ENCODE results near the gene IGF2R.
"Not testable (repeated sequence)": the region's sequence is repeated elsewhere in the genome, so short reads cannot be mapped to it uniquely, and the experiment has no call there.

IGF2R gene

DNA sequence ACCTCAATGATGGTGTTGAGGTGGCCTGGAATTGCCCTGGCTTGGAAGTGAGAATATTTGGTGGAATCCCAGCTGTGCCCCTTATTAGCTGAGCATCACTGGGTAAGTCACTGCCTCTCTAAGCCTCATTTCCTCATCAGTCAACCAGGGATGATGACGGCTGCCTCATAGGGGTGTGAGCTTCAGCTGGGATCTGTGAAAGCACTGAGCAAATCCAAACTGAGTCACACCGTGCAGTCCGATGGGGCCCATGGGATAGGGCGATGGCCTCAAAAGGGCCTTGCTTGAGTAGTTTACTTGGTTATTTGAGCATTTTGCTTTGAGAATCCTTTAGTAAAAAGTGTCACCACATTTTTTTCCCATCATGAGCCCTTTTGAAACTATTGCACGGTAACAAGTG lies 153.9 kb downstream of the IGF2R start:
- no peak for DNase-seq (ENCODE audit: low read depth in 2 of 2)

DNA sequence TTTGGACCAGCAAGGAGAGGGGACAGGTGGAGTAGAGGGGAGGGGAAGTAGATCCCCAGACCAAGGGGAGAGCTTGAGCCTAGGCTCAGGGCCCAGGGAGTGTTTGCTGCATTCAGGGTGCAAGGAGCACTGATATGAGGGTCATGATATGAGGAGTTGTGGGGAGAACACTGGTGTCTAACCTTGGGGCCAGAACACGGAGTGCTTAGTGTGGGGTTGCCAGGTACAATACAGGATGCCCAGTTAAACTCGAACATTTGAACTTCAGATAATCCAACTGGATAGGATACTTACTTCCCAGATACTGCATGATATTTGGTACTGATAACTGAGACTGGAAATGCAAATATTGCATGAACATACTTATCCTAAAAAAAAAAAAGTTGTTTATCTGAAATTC lies 155.1 kb downstream of the IGF2R start:
- no peak for DNase-seq (ENCODE audit: low read depth in 2 of 2)

DNA sequence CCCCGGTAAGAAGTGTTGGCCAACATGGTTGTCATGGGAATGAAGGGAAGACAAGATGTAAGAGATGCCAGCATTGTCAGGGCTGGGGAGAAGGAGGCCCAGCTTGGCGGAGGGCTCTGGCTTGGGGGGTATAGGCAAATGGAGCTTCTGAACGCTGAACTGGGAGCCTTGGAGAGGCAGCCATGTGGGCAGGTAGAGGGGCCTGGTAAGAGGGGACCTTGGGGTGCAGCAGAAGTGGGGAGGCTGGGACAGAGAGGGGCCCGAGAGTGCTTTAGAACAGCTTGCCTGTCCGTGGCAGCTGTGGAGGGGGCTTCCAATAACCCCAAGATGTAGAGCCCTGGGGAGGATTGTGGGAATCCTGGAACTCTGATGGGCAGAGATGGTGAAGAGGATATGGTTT lies 155.7 kb downstream of the IGF2R start:
- DNase-seq (ENCODE audit: low read depth in 2 of 2), result no peak

DNA sequence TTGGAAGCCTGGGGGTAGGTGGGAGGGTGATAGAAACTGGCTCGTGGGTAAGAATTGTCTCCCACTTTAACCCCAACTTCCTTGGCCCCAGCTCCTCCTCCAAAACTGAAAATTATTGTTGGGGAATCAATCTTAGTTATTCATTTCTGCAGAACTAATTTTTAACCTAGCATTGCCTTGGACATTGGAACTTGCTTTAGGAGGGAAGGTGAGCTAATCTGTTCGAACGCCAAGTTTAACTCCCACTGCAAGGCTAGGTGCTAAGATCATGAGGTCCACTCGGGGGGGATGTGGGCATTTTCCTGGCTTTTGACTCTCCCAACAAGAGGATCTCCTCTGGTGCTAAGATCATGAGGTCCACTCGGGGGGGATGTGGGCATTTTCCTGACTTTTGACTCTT lies 156.2 kb downstream of the IGF2R start:
- DNase-seq (ENCODE audit: low read depth in 2 of 2), result not testable (repeated sequence)

DNA sequence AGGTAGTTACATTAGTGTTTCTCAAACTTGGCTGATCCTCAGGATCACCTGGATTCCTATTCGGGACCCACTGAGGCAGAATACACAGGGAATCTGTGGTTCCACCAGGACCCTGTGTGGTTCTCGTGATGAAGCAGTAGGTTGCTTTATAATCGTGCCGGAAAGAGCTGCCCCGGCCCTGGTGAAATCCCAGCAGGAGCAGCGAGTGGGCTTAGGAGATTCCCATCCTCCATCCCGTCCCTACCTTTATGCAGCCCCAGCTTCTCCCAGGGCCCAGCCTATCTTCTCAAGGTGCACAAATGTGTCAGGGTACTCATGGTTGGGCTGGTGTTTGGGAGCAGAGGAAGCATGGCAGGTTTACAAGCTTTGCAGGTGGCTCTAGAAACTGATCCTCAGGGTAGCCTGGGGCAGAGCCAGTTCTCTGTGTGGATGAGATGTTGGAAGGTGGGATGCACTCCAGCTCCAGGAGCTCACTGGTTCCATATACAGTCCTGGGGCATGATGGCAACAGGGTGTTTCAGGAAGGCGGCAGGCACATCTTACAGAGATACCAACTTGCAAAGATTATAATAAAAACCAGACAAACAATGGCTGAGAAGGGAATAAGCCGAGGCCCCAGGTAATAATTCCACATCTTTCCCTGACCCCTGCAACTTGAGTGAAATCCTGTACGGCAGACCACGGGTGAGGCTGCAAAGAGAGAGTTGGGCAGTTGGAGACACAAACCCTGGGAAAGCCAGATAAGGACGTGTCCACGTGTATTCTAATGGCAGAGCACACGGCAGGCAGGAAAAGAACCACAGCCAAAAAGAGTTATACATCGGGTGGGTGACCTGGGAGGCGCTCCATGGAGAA lies 158.6 kb downstream of the IGF2R start:
- no peak for DNase-seq (ENCODE audit: low read depth in 2 of 2)

DNA sequence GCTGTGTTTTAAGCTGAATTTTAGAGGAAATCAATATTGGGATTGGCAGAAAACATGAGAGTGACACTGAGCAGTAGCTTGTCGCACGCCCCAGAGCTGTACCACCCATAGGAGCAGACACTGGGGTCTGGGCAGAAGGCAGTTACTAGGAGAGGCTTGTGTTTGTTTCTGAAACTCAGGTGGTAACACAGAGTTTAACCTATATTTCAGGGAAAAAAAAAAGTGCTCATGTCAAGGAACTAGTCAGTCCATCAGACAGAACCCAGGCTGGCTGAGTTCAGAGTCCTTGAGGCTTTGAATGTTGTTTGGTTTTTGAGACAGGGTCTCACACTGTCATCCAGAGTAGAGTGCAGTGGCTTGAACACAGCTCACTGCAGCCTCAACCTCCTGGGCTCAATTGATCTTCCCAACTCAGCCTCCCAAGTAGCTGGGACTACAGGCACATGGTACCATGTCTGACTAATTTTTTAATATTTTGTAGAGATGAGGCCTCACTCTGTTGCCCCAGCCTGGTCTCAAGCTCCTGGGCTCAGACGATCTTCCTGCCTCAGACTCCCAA lies 159.3 kb downstream of the IGF2R start:
- no peak for DNase-seq (ENCODE audit: low read depth in 2 of 2)

DNA sequence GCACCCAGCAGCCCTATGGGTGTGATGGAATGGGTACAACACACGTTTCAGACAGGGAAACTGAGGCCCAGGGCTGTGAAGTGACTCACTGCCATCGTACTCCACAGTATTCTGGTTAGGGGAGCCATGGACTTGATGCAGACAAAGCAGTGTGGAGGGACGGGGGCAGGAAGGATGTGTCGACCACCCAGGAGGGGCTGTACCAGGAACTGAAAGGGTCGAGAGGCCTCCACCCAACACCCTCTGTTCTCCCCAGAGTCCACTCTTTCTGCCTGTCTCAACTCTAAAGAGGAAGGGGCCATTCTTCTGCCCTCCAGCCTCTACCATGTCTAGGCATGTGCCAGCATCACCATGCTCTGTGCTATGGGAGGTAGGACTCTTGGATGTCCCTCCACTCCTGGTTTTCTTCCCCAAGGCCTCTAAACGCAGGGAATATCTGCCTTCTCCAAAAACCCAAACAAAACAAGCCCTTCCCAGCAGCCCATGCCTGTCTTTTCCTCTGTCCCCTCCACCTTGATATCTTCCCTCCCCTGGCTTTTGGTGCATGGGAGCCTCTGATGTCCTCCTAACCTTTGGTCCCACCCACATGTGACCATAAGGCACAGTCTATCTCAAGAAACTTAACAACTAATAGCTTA lies 160.1 kb downstream of the IGF2R start:
- no peak for DNase-seq (ENCODE audit: low read depth in 2 of 2)

DNA sequence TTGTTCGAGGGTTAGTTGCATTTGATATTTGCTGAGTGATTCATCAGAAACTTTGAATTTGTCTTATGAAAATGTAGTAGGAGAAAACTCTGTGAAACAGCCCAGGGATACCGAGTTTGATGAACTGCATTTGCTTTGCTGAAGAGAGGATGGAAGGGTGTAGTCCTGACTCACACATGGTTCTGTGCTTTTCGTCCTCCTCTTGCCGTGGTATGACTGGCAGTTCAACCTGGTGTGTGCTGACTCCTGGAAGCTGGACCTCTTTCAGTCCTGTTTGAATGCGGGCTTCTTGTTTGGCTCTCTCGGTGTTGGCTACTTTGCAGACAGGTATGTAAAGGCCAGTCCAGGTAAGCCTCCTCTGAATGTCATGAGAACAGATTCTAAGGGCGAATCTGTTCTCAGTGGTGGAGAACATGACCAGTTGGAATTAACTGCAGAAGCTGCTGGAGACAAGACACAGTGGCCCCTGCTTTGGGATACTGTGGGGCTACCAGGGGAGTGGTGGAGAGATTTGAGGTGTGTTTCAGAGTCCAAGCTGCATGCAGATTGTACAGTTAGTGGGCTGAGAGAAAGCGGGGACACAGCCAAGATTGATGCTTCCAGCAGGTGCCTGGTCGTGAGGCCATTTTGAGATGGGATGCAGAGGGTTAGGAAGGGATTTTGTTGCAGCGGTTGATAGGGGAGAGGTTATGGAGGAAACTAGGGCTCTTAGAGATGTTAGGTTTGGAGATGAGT lies 161.2 kb downstream of the IGF2R start:
- no peak for DNase-seq (ENCODE audit: low read depth in 2 of 2)

DNA sequence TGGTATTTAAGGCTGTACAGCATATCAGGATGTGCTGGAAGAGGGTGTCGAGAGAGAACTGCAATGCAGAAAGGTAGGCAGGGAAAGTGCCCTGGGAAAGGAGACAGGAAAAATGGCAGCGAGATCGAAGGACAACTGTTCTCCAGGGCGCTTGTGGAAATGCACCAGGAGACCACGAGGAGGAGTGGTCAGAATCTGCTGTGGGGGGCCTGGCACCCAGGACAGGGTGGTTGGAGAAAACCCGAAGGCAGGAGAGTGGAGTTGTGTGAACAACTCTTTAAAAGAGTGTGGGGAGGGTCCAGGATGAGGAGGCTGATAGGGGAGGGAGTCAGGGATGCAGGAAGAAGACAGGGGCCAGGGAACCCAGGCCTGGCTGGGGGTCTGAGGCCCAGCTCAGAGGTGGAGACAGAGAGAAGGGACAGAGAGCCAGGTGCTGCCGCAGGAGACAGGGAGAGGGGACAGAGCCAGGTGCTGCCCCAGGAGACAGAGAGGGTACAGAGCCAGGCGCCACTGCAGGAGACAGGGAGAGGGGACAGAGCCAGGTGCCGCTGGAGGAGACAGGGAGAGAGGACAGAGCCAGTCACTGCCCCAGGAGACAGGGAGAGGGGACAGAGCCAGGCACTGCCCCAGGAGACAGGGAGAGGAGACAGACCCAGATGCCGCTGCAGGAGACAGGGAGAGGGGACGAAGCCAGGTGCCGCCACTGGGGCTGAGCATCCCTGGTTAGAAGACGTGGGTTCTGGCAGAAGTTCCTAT lies 162.0 kb downstream of the IGF2R start:
- DNase-seq (ENCODE audit: low read depth in 2 of 2), result no peak

DNA sequence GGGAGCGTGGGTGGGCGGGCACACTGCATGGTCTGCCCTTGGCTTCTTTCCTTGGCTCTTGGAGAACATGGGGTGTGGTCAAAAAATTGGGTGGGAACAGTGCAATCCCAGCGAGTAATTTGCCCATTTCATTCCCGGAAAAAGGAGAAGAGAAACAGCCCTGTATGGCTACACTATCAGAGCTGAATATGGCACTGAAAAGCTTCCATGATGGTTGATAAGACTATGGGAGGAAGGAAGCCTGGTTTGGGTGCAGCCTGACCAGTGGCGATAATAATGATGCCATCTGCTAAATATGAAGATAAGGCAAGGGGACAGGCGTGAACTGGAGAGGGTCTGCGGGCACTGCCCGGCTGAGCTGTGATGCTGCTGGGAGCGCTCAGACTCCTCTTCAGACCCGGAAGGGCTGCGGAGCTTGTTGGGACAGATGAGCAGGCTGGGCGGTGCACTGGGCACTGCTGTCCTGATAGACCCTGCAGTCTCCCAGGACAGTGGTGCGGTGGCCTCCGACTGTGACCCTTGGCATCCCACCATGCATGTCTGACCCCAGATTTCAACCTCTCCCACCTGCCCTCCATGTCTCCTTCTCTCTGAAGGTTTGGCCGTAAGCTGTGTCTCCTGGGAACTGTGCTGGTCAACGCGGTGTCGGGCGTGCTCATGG lies 162.9 kb downstream of the IGF2R start:
- DNase-seq (ENCODE audit: low read depth in 2 of 2), result no peak

DNA sequence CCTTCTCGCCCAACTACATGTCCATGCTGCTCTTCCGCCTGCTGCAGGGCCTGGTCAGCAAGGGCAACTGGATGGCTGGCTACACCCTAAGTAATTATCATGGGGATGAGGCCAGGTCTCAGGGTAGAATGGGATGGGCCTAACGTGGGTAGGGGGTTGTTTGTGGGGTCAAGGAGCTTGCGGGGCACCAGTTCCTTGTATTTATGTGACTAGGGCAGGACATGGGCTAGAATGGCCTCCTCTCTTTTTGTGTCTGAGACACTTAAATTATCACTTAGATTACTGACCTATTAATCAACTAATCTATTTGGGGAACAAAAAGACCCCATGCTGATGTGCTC lies 163.4 kb downstream of the IGF2R start:
- DNase-seq (ENCODE audit: low read depth in 2 of 2), result no peak

DNA sequence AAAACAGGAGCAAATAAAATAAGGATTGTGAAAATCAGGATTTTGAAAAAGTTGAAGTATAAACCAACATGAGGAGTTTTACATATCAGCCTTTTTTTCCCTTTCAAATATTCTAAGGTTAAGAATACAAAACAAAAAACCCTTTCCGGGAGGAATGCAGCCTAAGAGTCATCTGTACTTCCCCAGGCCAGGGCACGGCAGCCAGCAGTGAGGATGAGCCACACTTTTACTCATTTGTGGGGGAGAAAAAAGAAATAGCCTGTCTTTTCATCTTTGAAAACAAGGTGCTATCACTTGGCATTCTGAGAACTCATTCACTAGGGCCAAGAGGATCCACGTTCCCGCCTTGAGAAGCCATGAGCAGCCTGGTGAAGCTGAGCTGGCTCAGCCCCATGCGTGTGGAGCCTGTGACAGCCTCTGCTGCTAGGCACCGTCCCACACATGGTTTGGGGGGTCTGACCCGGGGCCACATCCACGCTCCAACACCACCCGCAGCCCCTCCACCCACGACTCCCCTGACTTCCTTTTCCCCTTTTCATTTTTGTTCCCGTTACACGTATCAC lies 164.0 kb downstream of the IGF2R start:
- no peak for DNase-seq (ENCODE audit: low read depth in 2 of 2)

DNA sequence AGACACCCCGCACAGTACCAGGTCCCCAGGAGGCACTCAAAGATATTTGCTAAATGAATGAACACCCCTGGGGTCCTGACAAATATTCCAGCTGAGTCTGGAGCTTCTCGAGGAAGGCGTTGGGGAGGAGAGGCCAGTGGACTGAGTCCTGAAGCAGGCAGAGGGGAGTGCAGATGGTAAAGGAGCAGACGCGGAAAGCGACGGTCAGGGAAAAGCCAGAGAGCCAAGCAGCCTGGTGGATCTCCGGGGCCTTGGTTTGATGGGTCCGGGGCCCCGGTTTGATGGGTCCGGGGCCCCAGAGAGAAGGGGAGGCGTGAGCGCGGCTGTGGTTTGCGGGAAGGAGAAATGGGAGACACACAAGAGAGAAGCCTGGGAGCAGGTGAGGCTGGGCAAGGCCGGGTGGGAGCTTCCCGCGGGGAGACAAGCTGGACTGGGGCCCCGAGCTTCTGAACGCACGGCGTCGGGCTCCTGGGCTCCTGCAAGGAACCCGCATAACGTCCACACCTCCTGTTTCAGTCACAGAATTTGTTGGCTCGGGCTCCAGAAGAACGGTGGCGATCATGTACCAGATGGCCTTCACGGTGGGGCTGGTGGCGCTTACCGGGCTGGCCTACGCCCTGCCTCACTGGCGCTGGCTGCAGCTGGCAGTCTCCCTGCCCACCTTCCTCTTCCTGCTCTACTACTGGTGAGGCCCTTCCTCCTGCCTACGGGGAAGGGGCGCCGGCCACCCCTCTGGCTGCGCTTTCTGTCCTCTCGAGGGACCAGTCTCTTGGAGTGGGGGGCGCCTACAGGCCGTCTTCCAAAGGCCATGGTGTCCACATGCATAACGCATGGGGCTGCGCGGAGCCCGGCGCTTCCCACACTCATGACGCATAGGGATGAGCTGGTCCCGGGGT lies 164.8 kb downstream of the IGF2R start:
- DNase-seq (ENCODE audit: low read depth in 2 of 2), result no peak

DNA sequence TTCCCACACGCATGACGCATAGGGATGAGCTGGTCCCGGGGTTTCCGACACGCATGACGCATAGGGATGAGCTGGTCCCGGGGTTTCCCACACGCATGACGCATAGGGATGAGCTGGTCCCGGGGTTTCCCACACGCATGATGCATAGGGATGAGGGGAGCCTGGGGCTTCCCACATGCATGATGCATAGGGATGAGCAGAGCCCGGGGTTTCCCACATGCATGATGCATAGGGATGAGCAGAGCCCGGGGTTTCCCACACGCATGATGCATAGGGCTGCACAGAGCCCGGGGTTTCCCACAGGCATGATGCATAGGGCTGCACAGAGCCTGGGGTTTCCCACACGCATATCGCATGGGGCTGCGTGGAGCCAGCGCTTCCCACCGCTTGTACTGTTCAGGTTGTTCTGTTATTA lies 165.5 kb downstream of the IGF2R start:
- DNase-seq (ENCODE audit: low read depth in 2 of 2), result peak; percentile 13 to 28

DNA sequence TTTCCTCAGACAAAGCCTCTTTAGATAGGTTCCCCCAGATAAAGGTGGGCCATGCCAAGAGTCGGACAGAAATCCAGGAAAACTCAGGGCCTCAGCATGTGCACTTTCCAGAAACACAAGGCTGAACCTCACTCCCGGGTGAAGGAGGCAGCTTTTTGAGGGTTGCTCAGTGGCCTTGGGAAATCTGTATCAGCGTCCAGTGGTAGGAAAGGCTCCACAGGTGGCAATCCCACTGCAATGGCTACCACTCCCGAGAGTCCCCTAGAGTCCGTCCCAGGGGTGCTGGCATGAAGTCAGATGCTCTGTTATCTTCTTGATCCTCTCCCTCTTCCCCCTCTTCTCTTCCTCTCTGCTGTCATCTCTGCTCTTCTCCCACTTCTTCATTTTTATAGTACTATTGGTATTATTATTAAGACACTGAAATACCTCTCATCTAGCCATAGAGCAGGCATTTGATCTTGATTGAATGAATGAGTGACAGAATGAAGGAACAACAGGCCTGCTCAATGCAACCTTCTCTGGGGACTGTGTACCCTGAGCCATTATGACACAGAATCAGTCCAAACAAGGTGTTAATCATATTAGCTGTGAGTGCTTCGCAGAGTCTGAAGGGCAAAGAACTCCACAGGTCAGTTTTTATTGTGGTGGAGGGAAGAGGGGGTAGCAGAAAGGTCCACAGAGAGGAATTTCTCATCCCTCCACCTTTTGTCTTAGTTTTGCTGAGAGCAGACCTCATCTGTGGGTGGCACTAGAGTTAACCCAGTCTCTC lies 166.1 kb downstream of the IGF2R start:
- no peak for DNase-seq (ENCODE audit: low read depth in 2 of 2)

DNA sequence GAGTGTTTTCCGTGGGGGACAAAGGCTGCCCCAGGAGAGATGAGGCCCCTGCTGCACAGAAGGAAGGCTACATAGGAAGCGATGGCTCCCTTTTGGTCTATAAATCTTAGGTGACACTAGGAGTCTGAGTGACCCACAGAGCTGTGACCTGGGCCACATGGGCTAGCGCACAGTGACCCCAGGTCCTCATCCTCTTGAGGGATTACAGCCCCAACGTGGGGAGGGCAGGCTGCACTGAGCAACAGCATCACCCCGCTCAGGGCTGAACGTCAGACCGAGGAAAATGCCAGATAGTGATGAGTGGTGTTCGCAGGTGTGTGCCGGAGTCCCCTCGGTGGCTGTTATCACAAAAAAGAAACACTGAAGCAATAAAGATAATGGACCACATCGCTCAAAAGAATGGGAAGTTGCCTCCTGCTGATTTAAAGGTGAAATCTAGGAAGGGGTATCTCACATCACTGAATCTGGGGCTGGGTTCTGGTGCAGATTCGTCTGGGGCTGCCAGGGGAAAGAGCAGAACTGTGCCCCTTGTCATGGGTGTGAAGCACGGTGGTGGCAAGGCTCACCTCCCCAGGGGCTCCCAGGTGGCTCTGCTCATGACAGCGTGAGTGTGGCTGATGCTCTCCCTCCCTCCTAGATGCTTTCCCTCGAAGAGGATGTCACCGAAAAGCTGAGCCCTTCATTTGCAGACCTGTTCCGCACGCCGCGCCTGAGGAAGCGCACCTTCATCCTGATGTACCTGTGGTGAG lies 167.2 kb downstream of the IGF2R start:
- no peak for DNase-seq (ENCODE audit: low read depth in 2 of 2)

DNA sequence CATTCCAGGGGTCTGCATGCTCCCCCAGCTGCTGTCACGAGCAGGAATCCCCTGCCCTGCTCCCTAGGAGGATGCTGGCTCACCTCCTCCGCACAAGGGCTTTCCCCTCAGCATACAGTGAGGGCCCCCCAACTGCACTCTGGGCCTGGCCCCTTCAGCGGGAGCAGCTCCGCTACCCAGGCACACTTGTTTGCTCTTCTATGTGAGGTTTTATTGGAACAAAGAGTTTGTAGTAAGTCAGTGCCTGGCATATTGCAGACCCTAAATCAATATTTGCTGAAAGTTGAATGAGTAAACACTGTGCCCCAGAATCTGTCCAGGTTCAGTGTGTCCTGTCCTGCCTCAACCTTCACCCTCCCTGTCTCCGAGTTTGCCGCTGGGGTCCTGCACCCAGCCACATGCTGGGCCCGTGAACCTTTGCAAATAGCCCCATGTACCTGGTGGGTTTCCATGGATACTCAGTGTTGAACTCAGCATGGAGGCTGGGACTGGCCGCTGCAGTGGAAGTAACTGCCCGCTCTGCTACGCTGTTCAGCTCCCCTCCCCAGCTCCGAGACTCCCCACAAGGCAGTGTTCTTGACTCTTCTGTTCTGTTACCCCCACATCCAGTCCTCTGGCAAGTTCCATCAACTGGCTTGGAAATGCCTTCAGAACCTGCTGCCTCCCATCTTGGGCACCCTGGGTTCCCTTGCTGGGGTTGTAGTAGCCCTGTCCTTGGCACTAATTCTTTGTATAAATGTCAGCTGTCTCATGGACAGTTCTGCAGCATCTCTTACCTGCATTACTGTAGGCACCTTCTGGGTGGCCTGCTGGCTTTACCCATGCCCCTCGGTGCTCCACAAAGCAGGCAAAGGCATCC lies 168.5 kb downstream of the IGF2R start:
- DNase-seq (ENCODE audit: low read depth in 2 of 2), result no peak
